DMS 273 (cell line): Measurements from ENCODE around the gene C1orf87.
"Not testable (repeated sequence)": the region's sequence is repeated elsewhere in the genome, so short reads cannot be mapped to it uniquely, and the experiment has no call there.

Experiments used
- DNase-seq: peaks from one replicate; lab custom pipeline; 2025; ENCODE audit not compliant: unreplicated experiment; lab: John Stamatoyannopoulos, UW

The C1orf87 gene

DNA sequence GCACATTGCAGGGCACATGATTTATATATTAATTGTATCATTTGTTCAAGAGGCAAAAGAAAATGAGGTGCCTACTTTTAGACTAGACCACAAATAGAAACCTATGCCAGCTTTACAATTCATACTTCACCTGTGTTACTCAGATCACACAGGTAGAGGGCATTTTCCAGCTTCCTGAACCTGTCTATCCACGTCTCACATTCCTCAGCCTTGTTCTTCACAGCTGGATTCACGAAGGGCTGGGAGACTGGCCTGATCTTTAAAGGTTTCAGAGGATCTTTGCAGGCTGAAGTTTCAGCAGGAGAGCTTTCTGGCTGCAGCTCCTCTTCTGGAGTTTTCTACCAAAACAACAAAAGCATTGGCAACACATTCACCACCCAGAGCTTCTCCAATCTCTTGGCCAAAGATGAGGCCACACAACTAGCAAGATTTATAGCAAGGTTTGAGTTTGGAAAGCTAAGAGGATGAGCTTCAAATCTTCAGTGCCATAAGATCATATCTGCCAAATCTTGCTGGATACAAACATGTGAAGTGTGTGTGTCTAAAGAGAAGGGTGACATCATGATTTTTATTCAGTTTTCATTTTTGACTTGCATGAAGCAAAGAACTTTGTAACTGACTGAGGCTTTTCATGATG, 76.0 kb downstream of the C1orf87 start:
- DNase-seq = no peak

DNA sequence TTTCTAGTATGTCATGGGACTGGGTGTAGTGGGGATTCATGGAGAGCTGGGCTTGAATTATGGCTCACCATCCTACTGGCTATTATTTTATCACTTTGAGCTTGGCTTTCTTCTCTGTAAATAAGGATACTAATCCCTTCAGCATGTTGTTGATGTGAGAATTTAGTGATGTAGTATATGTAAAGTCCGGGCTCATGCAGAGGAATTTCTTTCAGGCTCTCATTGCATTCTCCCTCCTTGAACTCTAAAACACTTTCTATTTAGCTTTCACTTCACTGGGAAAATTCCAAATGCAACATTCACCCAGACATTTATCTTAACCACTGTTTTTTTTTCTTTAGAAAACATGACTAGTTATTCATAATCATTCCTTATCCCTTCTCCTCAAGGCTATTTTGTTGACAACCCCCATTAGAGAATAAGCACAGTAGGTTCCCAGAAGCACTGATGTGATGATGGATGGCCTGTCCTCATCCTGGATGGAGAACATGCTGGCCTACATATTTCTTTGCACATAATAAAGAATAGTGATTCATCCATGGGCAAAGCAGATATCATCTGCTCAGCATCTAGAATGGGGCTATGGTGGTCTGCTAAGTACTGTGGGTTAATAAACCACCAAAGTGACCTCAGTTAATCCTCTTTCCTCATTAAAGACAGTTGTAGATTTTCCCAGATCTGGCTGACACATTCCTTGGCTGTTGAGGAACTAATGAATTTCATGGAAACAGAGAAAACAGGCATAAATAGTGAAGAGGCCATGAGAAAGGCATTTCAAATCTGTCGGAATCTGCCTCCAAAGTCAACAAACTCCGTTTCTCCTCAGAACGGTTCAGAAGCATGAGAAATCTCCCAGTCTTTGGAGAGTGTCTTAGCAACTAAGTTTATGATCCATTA, 79.0 kb downstream of the C1orf87 start:
- no peak for DNase-seq

DNA sequence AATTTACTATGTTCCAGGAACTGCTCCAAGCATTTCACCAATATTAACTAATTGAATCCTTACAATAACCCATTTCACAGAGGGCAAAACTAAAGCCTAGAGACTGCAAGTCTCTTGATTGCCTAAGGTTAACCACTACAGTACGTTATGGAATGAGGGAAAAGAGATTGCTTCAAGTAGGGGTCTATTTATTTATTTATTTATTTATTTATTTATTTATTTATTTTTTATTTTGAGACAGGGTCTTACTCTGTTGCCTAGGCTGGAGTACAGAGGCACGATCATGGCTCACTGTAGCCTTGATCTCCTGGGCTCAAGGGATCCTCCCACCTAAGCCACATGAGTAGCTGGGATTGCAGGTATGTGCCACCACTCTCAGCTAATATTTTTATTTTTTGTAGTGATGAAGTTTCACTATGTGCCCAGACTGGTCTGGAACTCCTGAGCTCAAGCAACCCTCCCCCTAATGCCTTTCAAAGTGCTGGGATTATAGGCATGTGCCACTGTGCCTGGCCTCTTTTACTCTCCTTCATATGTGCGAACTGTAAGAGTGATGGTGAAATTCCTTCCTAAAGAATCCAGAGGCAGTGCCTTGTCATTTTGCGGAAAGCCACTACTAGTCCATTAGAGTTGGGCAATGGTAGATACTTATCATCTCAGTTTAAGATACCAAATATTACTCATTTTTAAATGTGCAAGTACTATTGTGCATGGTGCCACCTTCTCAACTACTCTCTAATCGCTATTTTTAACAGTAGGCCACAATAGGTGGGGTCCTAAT, 81.3 kb downstream of the C1orf87 start:
- DNase-seq = no peak

DNA sequence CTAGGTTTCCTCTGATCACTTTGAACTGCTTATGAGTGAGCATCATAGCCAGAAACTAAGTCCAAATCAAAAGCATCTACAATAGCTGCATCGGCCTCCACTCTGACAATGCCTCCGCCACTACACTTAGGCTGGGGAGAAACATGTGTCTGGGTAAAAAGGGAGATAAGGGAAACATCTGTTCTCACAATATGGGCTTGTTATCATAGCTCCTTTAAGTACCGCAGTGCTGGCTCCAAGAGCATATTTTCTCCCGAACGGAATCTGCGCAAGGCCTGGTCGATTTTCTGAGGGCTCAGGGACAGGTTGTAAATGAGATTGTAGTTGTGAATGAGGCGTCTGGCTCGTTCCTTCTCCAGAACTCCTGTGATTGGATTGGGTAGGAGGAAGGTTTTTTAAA, 83.1 kb downstream of the C1orf87 start:
- peak; percentile 95 for DNase-seq

GRCh38 chr1:59986516-59987310, 86.9 kb downstream of the C1orf87 start:
- peak; percentile 95 for DNase-seq

DNA sequence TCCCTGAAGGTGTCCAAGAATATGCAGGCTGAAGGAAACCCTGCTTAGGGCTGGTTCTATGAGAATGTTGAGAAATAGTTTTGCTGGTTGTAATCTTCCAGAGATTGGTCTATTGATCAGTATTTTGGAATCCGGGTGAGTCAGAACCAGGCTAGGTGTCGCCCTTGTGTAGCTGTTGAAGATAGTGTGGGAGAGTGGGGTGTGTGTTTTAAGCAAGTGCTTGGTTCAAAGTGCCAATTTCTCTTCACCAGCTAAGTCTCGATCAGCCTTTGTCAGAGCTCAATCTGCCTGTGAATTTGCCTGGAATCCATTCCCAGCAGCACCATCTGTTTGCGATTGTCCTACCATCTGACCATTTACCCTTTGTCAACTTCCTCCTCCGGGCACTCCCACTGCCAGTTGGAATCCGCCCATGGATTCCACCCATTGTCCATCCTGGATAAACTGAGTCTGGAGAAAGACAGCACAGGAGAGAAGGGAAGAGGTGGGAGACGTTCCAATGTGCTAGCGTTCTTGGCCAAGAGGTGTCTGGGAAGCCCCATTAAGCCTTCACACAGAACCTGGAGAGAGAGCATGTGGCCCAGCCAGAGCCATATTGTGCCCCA, 87.6 kb downstream of the C1orf87 start:
- DNase-seq = peak; percentile 93

GRCh38 chr1:59979666-59980065, 93.9 kb downstream of the C1orf87 start:
- no peak for DNase-seq

DNA sequence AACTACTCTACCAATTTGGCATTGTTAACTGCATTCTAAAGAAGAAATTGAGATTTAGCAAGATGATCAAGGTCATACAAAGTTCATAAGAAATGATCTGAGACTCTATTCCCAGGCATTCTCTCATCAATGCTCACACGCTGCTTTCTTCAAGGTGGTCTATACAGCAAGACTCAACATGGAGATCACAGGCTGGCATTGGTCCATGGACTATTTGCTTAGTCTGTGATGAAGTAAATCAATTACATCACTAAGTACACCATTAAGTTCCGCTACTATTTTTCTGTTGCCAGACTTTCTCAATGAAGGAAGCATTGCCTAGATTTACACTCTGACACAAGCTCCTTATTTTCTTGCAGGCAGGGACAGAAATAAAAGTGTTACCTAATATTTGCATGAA, 95.1 kb downstream of the C1orf87 start:
- DNase-seq = no peak

GRCh38 chr1:59978026-59978425, 95.5 kb downstream of the C1orf87 start:
- no peak for DNase-seq

DNA sequence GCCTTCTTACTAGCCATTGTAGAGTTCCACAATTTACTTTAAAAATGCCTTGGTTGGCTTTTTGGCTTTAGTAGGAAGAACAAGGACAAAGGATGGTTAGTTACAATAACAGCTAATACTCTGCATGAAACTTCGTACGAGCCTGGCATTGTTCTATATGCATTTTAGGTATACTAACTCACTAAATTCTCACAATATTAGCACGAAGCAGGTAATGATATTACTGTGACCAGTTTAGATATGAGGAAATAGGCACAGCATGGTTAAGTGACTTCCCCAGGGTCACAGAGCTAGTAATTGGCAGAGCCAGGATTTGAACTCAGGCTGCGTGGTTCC, 96.5 kb downstream of the C1orf87 start:
- DNase-seq = no peak

- peak; percentile 91 for DNase-seq
Observed at GRCh38 chr1:59976194-59977074, 97.1 kb downstream of the C1orf87 start.

- DNase-seq = no peak
Observed at GRCh38 chr1:59973719-59974118, 99.9 kb downstream of the C1orf87 start.

DNA sequence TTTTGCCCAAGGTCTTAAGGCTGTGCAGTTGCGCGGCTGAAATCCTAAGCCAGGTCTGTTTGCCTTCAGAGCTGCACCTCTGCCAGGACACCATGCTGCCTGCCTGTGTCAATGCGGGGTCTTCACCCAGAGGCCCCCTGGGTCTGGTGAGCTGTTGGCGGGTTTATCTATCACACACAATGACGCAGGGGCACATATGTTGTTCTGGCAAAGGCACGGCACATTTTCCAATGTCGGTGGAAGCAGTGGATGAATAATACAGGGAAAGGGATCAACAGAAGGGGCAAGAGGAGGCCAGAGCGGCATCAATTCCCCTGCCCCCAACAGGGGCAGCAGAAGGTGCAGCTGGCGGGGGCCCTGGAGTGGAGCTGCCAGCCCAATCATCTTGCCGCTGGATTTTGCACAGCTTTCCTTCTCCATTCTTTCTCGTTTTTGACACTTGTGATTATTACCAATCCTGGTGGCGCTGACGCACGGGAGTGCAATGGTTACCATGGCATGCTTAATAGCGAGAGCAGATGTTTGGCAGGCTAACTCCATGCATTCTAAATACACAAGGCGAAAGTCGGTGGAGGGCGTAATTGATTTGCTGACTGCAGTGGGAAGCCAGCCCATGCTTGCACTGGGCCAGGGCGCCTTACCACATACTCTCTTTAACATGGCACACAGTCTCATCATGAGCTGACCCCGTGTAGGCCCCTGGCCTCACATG, 101.2 kb downstream of the C1orf87 start:
- DNase-seq = peak; percentile 98

DNA sequence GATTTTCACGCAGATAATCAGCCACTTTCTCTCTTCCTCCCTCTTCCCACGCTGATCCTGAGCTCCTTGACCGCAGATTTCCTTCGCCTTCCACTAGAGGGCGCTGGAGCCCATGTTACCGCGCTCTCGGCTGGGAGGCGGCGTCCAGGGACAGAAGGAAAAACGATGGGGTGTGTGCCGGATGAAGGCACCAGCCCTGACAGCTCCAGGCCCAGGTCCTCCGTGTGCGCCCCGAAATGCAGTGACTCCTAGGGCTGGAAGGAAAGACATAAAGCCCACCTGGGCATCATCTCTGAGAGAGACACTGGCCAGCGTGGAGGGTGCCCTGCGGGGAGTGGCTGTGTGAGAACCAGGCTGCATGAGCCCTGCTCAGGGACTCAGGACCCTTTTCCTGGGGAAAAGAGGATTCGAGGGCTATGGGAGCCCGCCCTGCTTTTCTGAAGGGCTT, 102.1 kb downstream of the C1orf87 start:
- DNase-seq = peak; percentile 92

- not testable (repeated sequence) for DNase-seq
Observed at GRCh38 chr1:59969542-59970175, 103.9 kb downstream of the C1orf87 start.

GRCh38 chr1:59968746-59969145, 104.8 kb downstream of the C1orf87 start:
- not testable (repeated sequence) for DNase-seq

- DNase-seq = no peak
Observed at GRCh38 chr1:59967780-59968179, 105.8 kb downstream of the C1orf87 start.

DNA sequence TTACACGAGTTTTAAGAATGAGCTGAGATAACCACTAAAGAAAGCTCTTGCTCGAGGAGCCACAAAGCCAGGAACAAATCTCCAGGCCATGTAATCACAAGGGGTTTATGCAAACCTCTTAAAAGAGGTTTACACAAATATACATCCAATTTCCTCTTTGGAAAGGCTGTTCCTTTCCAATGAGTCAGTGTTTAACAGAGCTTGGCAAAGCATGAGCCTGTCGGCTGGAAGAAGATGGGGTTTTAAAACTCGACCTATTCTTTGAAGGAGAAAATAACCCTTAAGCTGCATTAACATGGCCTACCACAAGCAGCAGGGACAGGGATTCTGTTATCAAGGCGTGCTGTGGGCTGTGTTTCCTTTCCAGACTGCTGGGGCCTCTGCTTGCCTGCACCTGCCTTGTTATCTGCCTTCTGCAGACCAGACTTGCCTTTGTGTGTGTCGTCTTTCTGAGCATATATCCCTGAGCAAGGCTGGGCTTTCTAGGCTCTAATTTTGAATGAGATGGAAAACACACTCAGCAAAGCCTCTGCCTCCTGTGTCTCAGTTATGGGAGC, 106.4 kb downstream of the C1orf87 start:
- DNase-seq = peak; percentile 73
